K562 (cell line): Measurements from ENCODE around the gene N4BP3. TPM values are rescaled to one million over a fixed set of nuclear protein-coding genes. Genes with fewer than 3 reads are reported as not detected.

Experiments
- ATF1 ChIP-seq, 2 experiments: fragments of 450-650 bp in 1 of 2; IDR thresholded peaks; 2 replicates each; pipeline ENCODE4 v1.6.1; 2016; ENCODE audit warnings: missing compliant biosample characterization in 1 of 2, missing genetic modification characterization in 1 of 2
- FOSL1 ChIP-seq: fragments of 200-800 bp; sonication (Bioruptor generic); conservative IDR thresholded peaks from 2 replicates; pipeline ENCODE4 v1.6.1; 2016; ENCODE audit warnings: missing genetic modification characterization, missing compliant biosample characterization
- FOXA3 ChIP-seq, 2 experiments: fragments of 450-650 bp in 1 of 2; sonication (generic) in 1 of 2; formaldehyde crosslinking; IDR thresholded peaks in 1 of 2; conservative IDR thresholded peaks in 1 of 2; 2 replicates each; pipeline versions ENCODE4 v1.4.0 to v1.8.0; 2020 to 2022; ENCODE audit warnings: mild to moderate bottlenecking in 2 of 2, missing genetic modification reagents in 1 of 2
- HNRNPLL ChIP-seq: fragments of 200-400 bp; formaldehyde crosslinking; IDR thresholded peaks from 2 replicates; pipeline ENCODE4 v1.6.1; 2017; ENCODE audit warnings: low read length, low read depth, mild to moderate bottlenecking; ENCODE audit not compliant: poor library complexity, severe bottlenecking
- L3MBTL2 ChIP-seq: fragments of 450-650 bp; IDR thresholded peaks from 2 replicates; pipeline ENCODE4 v1.6.1; 2016; ENCODE audit warnings: mild to moderate bottlenecking, moderate library complexity
- MEIS2 ChIP-seq: fragments of 450-650 bp; IDR thresholded peaks from 2 replicates; pipeline ENCODE4 v1.6.1; 2014; ENCODE audit warnings: mild to moderate bottlenecking; ENCODE audit not compliant: partially characterized antibody
- RAD21 ChIP-seq, 2 experiments: fragments of 250-450 bp in 1 of 2; fragments of 450-650 bp in 1 of 2; sonication (Bioruptor Pico) in 1 of 2; formaldehyde crosslinking in 1 of 2; IDR thresholded peaks in 1 of 2; conservative IDR thresholded peaks in 1 of 2; 2 replicates each; pipeline versions ENCODE4 v1.4.0 to v1.8.0; 2020 to 2022; ENCODE audit warnings: mild to moderate bottlenecking in 2 of 2, moderate library complexity in 1 of 2
- SIN3A ChIP-seq, 2 experiments: fragments of 150-350 bp in 1 of 2; IDR thresholded peaks; 2 replicates each; pipeline ENCODE4 v1.6.1; 2011 to 2016; ENCODE audit warnings: borderline replicate concordance in 2 of 2, low read depth in 2 of 2, low read length in 2 of 2, mild to moderate bottlenecking in 2 of 2, moderate library complexity in 2 of 2; ENCODE audit not compliant: control insufficient read depth in 1 of 2
- SP2 ChIP-seq: IDR thresholded peaks from 2 replicates; pipeline ENCODE4 v1.6.1; 2011; ENCODE audit warnings: mild to moderate bottlenecking, low read depth, low read length, moderate library complexity; ENCODE audit not compliant: poor library complexity, severe bottlenecking; ENCODE audit errors: extremely low read depth
- TRIM24 ChIP-seq, 2 experiments: fragments of 450-650 bp; IDR thresholded peaks; 2 replicates each; pipeline ENCODE4 v1.6.1; 2016
- ZBTB33 ChIP-seq: sonication (generic); formaldehyde crosslinking; IDR thresholded peaks from 2 replicates; pipeline ENCODE4 v1.8.1; 2023; ENCODE audit warnings: mild to moderate bottlenecking, missing genetic modification reagents
- ZHX1 ChIP-seq: fragments of 150-350 bp; conservative IDR thresholded peaks from 2 replicates; pipeline ENCODE4 v1.6.1; 2014; ENCODE audit warnings: low read length
- ZNF12 ChIP-seq: sonication (generic); formaldehyde crosslinking; IDR thresholded peaks from 2 replicates; pipeline ENCODE4 v1.4.0; 2020; ENCODE audit warnings: mild to moderate bottlenecking, missing genetic modification reagents
- ZNF212 ChIP-seq: fragments of 450-650 bp; formaldehyde crosslinking; IDR thresholded peaks from 2 replicates; pipeline ENCODE4 v1.4.0; 2020; ENCODE audit warnings: mild to moderate bottlenecking
- ZNF395 ChIP-seq: fragments of 200-800 bp; sonication (Bioruptor generic); IDR thresholded peaks from 2 replicates; pipeline ENCODE4 v1.6.1; 2017; ENCODE audit warnings: missing genetic modification characterization, missing compliant biosample characterization
- polyA plus RNA-seq, 8 experiments: library from polyadenylated mRNA; depleted of rRNA in 4 of 8; stranded (reverse) in 5 of 8; unstranded in 3 of 8; fragments of >200 nt; fragmentation: Nextera tagmentation in 2 of 8; fragmentation: Illumina TruSeq in 1 of 8; extraction: Ambion mirVana in 2 of 8; extraction: Trizol in 1 of 8; gene quantifications; 2 replicates each; pipeline versions ENCODE4 v1.2.1 to v1.2.3, GENCODE V29; 2011 to 2014; ENCODE audit warnings: inconsistent platforms in 1 of 8, missing spikeins in 1 of 8
- total RNA-seq, 7 experiments: library from RNA; depleted of rRNA in 6 of 7; stranded (reverse); fragments of >200 nt in 6 of 7; fragmentation: Illumina TruSeq in 2 of 7; extraction: Trizol in 2 of 7; gene quantifications; 2 replicates each; pipeline versions ENCODE4 v1.2.1 to v1.2.3, GENCODE V29; 2011 to 2021; ENCODE audit warnings: low replicate concordance in 1 of 7

The N4BP3 gene
- total and polyA plus RNA-seq, 9 of the 15 experiments (the other 6 are each of a cell fraction or from before 2014, with no cell fraction given) = 0.06 to 7.0 (median 2.4) TPM

- TF ChIP-seq FOSL1 (no peak), SP2 (no peak), TRIM24 (IDR thresholded peaks at IDR 0.05) (0 out of 4 replicates have a peak, but pooled peaks of 1 of the 2 experiments have one; percentile 15), ZHX1 (no peak), ZBTB33 (peak; percentile 63; the same call in 1 of the 2 replicates), ATF1 (CRISPR knock-in tag; IDR thresholded peaks at IDR 0.05) (no peak), ATF1 (tag; IDR thresholded peaks at IDR 0.05) (no peak; the same call in 1 of the 2 replicates), ZNF212 (CRISPR knock-in tag) (no peak), FOXA3 (CRISPR knock-in tag; conservative IDR thresholded peaks at IDR 0.05 in 1 of 2, IDR thresholded peaks at IDR 0.05 in 1 of 2) (peak in 1 of 2 experiments; percentile 45; a peak in 1 of 4 replicates), SIN3A (IDR thresholded peaks at IDR 0.05; ENCODE audit: borderline replicate concordance in 2 of 2, control insufficient read depth in 1 of 2, low read depth in 2 of 2, low read length in 2 of 2) (peak in 1 of 2 experiments; percentile 75; a peak in 1 of 4 replicates), RAD21 (CRISPR knock-in tag; conservative IDR thresholded peaks at IDR 0.05 in 1 of 2, IDR thresholded peaks at IDR 0.05 in 1 of 2) (peak; percentile 19 to 59; a peak in 3 of 4 replicates), ZNF12 (CRISPR knock-in tag) (no peak), L3MBTL2 (peak; percentile 91), HNRNPLL (peak; percentile 80), MEIS2 (peak; percentile 95), ZNF395 (no peak)
These were observed 7.5 kb downstream of the N4BP3 start (continued) for GRCh38 chr5:178120607-178121357.
